NCI-H69 (cell line): Measurements from ENCODE around the gene MX1.

Source experiments
- DNase-seq: peaks from one replicate; lab custom pipeline; 2025; lab: John Stamatoyannopoulos, UW

MX1 gene

GRCh38 chr21:41432562-41433460 is 6.8 kb downstream of the MX1 start:
- DNase-seq: no peak

- no peak for DNase-seq
Observed at GRCh38 chr21:41433566-41433965, 7.5 kb downstream of the MX1 start.

DNA sequence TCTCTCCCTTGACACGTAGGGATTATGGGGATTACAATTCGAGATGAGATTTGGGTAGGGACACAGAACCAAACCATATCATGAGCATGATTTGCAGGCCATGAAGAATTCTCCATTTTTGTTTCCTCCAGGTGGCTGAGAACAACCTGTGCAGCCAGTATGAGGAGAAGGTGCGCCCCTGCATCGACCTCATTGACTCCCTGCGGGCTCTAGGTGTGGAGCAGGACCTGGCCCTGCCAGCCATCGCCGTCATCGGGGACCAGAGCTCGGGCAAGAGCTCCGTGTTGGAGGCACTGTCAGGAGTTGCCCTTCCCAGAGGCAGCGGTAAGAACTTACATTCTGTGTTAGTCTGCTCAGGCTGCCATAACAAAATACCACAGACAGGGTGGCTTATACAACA is 9.7 kb downstream of the MX1 start:
- DNase-seq: no peak

GRCh38 chr21:41437729-41438128 is 11.7 kb downstream of the MX1 start:
- no peak for DNase-seq

DNA sequence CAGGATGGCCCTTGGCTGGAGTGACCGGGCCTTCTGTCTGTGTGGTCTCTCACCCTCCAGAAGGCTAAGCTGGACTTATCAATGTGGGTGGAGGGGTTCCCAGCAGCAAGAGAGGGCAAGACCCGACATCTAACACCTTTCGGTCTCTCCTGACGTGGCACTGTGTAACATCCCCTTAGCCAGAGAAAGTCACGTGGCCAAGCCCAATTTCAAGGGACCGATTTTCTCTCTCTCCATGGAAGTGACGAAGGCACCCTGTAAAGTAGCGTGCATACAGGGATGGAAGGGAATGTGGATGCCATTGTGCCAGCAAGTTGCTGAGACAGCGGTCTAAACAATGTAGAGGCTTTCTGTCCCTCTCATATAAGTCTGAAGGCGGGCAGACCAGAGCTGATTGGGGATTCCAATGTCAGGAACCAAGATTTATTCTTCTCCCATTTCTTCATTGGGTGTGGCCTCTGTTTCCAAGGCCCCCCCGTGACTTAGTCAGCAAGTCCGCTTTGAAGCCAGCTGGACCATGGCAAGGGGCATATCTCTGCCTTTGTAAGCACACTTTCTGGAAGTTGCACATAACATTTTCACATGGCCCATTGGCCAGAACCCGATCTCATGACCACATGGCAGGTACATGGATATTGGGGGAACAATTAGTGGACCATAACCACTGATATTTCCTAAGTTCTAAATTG is 12.5 kb downstream of the MX1 start:
- no peak for DNase-seq

DNA sequence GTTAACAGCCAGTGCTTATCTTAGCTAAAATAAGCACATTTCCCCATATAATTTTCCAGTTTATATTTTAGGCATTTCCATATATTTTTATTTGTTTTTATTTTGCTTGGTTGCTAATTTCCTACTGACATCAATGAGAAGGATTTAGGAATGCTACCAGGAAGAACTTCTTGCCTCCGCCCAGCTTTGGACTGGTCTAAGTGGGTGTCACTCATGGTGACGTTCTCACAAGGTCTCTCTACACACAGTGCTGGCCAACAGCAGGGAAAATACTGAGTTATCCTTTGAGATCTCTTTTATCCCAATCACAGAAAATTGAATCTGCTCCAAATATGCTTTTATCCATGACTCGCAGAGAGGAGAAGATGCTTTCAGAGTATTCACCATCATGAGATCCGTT is 13.2 kb downstream of the MX1 start:
- no peak for DNase-seq

GRCh38 chr21:41441546-41441945 is 15.5 kb downstream of the MX1 start:
- no peak for DNase-seq

- no peak for DNase-seq
Observed at GRCh38 chr21:41442481-41443186, 16.6 kb downstream of the MX1 start.

GRCh38 chr21:41443562-41443961 is 17.5 kb downstream of the MX1 start:
- no peak for DNase-seq

GRCh38 chr21:41444703-41445464 is 18.8 kb downstream of the MX1 start:
- no peak for DNase-seq

DNA sequence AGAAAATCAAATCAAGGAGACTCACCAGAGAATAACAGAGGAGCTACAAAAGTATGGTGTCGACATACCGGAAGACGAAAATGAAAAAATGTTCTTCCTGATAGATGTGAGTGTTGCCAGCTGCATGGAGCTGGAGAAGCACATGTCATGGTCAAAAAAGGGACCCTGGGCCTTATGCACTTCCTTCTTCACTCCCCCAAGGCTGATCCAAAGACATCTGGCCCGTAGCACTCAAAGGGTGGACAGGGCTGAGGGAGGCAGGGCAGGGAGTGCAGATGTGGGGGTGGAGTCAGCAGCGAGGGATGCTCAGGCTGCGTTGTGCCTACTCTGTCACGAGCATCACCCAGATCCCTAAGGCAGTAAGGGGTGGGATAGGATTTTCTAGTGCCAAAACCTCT is 19.4 kb downstream of the MX1 start:
- DNase-seq: no peak

DNA sequence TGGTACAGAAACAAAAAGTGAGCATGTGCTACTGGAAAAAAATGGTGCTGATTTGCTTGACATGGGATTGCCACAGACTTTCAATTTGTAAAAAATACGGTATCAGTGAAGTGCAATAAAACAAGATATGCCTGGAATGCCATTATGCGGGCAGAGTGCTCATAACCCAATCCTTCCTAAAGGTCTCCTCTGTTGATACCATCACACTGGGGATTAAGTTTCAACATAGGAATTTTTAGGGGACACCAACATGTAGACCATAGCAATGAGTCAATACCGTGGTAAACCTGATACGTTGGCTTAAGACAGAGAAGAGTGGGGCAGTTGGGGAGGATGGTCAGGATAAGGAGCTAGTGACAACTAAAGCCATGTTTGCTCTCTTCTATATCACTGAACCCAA is 20.5 kb downstream of the MX1 start:
- no peak for DNase-seq

DNA sequence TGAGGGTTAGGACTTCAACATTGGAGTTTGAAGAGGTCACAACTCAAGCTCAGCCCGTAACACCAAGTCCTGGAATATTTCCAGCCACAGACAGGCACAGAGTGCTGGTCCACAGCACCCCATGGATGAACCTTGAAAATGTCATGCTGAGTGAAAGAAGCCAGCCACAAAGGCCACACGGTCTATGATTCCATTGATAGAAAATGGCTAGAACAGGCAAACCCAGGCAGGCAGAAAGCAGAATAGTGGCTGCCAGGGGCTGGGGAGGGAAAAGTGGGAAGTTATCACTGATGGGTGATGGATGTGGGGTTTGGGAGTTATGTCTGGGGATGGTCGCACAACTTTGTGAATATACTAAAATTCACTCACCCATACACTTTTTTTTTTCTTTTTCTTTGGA is 21.3 kb downstream of the MX1 start:
- DNase-seq: no peak

- DNase-seq: no peak
Observed at GRCh38 chr21:41449613-41450012, 23.6 kb downstream of the MX1 start.

GRCh38 chr21:41451753-41452676 is 26.0 kb downstream of the MX1 start:
- no peak for DNase-seq

DNA sequence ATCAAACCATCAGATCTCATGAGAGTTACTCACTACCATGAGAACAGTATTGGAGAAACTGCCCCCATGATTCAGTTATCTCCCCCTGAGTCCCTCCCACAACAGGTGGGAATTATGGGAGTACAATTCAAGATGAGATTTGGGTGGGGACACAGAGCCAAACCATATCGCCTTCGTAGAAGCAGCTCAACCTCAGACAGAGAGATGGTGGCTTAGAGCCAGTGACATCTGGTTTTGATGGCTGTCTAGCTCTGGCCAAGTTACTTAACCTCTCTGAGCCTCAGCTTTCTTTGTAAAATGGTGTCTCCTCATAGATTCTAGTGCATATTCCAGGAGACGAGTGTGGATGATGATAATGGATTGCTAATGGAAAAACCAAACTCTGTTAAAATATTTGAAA is 27.2 kb downstream of the MX1 start:
- no peak for DNase-seq

GRCh38 chr21:41453761-41454160 is 27.7 kb downstream of the MX1 start:
- DNase-seq: no peak

DNA sequence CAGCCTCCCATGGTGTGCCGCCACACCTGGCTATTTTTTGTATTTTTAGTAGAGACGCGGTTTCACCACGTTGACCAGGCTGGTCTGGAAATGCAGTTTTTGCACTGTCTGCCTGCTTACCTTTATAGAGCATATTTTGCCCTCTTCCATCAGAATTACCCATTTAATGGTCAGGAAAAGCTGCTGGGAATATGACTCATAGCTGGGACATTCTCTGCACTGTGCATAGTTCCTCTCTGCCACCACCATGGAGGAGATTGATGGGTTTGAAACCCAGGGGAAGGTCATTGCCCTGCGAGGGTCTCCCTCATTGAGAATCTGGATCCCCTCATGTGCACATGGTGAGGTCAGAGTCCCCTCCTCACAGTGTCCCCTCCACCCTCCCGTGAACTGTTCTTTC is 32.1 kb downstream of the MX1 start:
- DNase-seq: no peak

- DNase-seq: no peak
Observed at GRCh38 chr21:41458559-41458958, 32.5 kb downstream of the MX1 start.

DNA sequence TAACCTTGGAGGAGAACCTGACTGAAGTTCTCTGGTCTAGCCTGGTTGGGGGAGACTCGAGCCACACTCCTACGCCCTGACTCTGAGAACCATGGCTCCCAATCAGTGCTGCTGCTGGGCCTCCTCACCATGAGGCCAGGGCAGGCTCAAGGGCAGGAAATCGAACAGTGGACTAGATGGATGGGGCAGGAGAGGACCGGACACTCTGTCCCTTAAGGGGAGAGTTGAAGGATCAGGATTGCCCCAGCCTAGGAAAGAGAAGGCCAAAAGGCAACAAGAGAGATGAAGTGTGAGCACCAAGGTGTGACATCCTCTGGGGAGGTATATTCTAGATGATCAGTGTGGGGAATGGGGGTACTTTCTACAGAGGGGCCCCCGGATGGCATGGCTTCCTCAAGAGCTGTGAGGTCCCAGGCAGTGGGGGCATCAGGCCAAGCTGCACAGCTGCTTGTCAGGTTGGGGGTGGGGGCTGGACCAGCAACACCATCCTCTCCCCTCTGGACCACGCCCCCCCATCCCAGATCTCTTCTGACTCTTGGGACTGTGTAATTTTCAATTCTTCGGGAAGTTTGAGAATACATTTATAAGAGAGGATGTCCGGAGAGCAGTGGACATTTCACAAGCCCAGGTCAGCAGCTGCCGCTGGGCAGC is 34.0 kb downstream of the MX1 start:
- DNase-seq: no peak
